ENCODE data around the gene CPNE6.
"Not testable (repeated sequence)": the region's sequence is repeated elsewhere in the genome, so short reads cannot be mapped to it uniquely, and the experiment has no call there.

GRCh38 chr14:24029687-24030086 is 41.7 kb upstream of the CPNE6 start:
- TF ChIP-seq EZH2 (IDR thresholded peaks at IDR 0.05; ENCODE audit: low read depth); CTCF (conservative IDR thresholded peaks at IDR 0.05): not testable (repeated sequence)
